GM21526 (cell line): ENCODE data around the gene MAPK10.
A peak's percentile ranks its signal among the peaks of the same experiment; 100 is the strongest.

ENCODE experiments used
- ATAC-seq: cut with Tn5 transposase; IDR thresholded peaks from one replicate; pipeline ENCODE4 v1.9.1; 2021; ENCODE audit warnings: moderate library complexity; ENCODE audit not compliant: unreplicated experiment, low FRiP score

Gene MAPK10

DNA sequence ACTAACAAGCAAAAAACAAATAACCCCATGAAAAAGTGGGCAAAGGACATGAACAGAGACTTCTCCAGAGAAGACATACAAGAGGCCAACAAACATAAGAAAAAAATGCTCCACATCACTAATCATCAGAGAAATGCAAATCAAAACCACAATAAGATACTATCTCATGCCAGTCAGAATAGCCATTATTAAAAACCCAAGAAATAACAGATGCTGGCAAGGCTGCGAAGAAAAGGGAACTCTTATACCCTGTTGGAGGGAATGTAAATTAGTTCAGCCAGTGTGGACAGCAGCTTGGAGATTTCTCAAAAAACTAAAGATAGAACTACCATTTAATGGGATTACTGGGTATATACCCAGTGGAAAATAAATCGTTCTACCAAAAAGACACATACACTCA lies 79.6 kb downstream of the MAPK10 start:
- no peak for ATAC-seq

DNA sequence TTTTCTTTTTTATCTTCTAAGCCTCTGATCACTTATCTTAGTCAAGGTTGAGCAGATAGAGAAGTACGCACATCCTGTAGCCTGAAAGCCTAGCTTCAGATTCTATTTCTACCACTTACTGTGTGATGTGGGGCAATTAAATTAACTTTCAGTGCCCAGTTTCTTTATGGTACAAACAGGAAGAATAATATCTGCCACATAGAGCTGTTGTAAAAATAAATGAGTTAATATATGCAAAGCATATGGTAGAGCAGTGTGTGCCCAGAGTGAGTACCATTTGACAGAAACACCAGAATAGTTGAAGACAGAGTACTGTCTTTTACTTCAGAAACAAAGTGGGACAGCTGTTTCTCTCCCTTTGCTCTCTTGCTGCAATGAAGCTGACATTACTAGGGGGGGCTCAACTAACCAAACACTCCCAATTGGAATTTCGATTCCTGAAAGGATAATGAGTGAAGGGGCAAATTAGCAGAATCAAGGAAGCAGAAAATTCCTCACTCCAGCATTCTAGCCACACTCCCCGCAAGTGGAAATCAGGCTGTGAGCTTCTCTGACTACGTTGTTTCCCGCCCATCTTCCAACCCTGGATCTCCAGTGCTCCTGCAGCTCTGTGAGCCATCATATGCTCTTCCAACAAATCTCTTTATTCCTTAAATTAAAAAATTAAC lies 80.4 kb downstream of the MAPK10 start:
- no peak for ATAC-seq

DNA sequence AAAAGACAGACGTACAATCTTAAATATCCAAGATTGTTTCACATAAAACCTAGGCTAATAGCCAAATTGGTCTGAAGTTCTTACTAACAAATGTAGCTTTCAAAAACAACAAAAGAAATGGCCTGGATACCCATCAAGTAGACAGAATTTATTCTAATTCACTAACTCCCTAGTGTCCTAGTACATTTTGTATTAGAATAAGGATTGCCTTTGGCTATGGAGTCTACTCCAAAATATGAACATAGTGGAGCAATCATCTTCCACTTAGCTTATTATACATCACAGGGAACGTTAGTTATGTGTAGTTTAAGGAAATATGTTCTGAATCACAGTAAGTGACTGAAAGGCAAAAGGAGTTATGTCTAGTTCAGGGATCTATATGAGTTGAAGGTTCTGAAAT lies 81.7 kb downstream of the MAPK10 start:
- no peak for ATAC-seq

DNA sequence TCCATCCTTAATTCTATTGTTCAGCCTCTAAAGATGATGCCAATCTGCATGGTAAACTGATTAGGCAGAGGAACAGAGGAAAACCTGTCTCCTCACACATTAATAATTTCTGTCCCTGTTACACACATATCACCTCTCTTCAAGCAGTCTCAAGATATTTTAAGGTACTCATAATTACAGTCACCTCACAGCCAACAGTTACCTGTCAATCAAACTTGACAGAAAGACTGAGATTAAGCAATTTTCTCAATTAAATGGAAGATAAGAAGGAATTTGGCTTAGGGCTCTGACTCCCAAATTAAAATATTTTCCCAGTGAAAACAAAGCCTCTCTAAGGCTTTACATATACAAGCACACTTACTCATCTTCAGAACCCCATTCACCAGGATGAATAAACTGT lies 85.2 kb downstream of the MAPK10 start:
- no peak for ATAC-seq

DNA sequence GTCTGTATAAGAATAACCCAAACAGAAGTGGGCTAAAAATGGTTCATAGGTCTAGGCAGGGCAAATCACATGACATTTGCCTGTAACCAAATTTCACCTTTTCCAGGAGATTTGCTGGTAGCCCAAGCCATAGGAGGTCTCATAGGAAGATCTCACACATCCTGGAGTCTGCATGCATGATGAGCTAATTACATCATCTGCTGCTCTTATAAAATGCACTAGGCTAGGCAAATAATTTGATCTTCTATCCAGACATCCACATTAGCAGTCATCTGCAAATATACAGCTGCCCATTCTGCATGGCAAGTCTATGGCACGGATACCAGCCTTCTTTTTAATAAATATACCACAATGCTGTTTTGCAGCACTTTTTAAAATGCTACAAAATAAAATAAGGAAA lies 87.2 kb downstream of the MAPK10 start:
- ATAC-seq = no peak

DNA sequence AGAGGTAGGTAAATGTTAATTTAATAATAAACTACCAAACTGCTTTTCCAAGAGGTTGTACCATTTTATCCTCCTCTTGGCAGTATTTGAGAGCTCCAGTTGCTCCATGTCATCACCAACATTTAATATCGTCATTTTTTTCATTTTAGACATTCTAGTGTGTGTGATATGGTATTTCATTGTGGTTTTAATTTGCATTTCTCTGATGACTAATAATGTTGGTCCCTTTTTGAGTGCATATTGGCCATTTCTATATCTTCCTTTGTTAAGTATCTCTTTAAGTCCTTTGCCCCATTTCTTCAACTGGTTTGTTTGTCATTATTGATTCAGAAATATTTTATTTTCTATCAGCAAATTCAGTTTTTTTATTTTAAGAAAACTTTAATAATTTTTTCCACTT lies 88.8 kb downstream of the MAPK10 start:
- no peak for ATAC-seq

DNA sequence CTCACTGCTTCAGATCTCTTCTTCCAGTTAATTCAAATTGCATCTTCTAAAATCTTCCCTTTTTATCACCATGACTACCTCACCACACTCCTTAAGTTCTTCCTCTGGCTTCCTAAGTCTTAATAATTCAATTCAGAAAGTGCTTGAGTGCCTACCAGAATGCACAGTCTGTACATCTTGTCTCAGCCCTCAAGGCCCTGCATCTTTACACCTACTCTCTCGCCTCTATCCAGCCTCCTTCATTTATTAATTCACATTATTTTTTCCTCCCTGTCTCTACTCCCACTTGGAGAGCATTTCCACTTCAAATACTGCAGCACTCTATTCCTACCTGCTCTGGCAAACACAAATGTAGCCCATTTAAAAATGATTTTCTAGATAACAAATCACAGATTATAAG lies 90.5 kb downstream of the MAPK10 start:
- no peak for ATAC-seq

DNA sequence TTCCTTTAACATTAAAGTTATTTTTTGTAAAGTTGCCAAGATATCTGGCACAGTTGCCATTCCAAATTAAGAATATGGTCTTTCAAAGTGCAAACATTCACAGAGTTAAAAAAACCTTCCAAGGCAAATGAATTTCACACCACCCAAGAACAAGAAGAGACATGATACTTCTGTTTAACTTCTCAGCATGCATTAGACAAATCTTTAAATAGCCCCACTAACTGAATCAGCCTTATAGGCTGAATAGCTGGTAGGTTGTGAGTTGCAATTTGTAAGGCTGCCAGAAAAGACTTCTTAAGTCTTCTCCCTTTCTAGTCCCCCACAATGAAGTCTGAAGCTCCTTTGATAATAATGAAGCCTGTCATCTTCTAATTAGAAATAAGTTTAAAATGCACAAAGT lies 95.6 kb downstream of the MAPK10 start:
- ATAC-seq = no peak

DNA sequence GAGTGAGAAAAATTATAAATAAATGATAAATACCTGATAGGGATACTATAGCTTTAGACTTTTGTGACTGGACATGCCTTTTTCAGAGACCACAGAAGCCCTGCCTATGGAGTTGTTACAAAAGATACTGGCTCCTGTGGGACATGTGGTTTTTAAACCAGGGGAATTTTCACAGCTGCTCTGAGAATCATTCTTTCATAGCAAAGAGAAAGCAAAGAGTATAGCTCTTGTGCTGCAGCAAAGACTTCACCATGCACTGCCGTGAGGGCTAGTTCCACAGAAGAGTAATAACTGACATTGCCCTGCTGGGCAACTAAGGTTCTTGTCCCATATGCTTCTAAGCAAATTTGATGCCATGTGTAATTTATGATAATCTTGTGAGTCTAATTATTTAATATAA lies 98.2 kb downstream of the MAPK10 start:
- ATAC-seq = no peak

DNA sequence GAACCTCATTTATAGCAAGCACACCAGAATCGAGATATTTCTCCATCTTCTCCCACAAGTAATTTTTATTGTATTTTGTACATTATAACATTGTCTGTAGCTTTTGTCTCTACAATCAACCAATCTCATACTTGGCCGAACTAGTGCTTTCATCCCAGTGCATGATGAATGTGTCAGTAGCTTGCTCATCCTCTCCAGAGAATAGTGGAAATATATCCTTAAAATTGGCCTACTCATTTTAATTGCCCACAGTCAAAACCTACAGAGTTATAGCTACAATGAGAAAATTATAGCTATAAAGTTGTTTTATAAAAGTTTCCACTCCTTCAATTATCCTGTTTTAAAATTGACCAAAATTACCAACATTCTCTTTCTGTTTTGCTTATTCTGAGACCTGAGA lies 103.8 kb downstream of the MAPK10 start:
- ATAC-seq = no peak

DNA sequence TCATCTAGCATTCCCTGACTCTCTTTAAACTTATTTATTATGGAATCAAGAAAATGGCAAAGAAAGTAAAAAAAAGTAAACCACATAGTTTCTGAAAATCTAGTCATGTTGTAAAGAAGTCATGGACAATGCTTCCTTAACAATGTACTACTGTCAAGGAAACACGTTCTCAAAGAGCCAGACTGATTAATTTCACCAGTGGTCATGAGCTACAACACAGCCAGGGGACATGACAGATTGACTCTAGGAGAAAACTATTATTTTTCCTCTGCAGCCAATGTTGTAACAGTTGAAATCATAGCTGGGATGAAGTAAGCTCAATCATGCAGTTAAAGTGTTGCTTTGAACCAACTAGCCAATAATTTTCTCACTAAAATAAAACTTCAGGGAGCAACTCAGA lies 109.2 kb downstream of the MAPK10 start:
- ATAC-seq = no peak

DNA sequence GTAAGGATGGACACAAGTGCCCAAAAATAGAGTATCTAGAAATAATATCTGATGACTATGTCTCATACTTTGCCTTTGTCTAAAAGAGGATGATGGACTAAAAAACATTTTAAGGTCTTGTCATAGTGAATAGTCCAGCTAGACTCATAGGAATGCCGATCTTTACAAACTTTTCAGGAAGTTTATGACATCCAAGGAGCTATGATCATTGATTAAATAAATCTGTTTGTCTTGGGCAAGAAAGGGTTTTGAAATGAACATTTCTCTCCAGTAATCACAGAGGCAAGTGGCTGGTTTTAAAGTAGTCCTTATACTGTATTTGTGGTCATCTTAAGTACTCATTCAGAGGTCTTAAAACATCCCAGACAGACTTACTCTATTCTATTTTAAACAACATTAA lies 109.8 kb downstream of the MAPK10 start:
- ATAC-seq = no peak

DNA sequence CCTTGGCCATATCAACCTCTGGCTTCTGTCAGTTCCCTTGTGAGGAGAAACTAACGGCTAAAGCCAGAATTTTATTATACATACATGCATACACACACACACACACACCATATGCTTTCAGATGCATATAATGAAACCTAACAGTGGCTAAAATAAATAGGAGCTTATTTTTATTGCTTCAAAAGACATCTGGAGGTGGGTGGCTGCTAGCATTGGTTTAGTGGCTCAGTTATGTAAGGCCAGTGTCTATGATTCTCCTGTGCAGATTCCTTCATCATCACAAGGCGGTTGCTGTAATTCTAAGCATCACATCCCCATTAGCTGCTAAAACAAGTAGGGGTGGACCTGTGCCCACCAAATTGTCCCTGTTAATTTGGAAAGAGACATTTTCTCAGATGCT lies 110.8 kb downstream of the MAPK10 start:
- no peak for ATAC-seq

DNA sequence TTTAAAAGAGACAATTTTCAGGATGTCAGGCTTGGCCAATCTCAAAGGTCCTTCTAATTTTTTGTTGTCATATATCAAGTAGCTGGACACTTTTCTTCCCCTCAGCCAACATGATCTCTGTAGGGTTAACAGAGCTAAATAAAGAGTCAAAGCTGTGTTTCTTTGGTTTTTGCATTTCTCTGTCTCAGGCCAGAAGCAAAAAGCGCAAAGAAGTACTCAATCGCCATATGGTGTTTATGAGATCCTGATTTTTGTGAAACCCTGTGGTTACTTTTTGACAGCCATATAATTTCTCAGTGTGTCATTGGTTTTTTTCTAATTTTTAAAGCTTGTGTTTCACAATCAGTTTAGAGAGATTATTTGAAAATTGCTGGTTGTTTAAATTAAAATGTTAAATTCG lies 111.9 kb downstream of the MAPK10 start:
- no peak for ATAC-seq

DNA sequence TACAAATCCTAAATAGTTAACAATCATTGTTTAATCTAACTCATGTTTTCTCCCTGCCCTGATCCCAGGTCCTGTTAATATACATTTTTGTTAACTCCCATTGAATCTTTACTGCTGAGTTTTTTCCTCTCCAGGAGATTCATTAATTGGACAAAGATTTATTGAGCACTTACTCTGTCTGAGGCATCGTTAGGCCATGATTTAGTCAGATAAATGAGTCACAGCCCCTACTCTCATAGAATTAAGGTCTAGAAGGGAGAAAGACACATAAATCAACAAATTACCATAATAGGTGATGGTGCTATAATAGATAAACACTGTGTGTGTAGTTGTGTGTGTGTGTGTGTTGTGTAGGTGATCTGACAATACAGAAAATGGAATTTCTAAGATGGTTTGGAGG lies 112.5 kb downstream of the MAPK10 start:
- ATAC-seq = no peak

DNA sequence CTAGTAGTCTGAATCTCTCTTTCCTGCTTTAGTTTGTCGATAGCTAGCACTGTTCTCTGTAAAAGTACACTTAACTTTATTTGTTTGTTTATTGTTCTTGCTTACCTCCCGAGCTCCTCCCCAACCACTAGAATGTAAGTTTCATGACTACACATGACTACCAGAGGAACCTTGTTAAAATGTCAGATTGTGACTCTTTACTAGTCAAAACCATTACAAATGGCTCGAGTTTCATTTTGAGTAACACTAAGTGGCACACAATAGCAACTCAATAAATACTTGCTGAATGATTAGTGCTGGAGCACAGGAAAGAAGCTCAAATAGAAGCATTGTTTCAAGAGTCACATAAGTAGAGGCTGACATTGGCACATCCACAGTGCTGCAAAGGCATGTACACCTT lies 116.1 kb downstream of the MAPK10 start:
- no peak for ATAC-seq

DNA sequence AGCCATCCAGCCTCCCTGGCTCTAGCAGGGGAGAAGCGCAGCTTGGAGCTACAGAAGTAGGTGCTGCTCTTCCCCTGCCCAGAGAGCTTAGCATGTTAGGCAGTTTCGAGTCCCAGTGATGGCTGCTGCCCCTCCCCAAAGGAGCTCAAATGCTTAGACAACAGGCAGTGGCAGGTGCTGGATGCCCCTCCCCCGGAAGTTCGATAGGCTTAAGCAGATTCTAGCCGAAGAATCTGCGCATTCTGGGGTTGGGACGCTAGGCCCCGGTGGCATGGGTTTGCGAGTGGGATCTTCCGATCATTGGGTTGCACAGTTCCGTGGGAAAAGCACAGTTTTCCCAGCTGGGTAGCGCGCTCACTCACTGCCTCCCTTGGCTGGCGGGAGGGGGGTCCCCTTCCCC lies 117.2 kb downstream of the MAPK10 start:
- no peak for ATAC-seq

DNA sequence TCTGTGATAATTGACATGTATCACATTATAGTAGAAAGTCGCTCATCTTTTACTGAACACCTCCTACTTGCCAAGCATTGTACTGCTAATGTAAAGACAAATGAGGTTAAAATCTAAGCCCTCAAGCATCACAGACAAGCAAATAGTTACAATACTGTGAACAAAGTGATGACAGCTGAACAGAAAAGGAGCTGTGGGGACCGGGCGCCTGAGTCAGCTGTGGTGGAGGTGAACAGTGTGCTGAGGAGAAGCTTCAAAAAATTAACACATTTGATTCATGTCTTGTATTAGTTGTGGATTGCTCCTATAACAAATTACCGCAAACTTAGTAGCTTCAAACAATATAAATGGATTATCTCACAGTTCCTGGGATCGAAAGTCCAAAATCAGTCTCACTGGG lies 124.3 kb downstream of the MAPK10 start:
- no peak for ATAC-seq

DNA sequence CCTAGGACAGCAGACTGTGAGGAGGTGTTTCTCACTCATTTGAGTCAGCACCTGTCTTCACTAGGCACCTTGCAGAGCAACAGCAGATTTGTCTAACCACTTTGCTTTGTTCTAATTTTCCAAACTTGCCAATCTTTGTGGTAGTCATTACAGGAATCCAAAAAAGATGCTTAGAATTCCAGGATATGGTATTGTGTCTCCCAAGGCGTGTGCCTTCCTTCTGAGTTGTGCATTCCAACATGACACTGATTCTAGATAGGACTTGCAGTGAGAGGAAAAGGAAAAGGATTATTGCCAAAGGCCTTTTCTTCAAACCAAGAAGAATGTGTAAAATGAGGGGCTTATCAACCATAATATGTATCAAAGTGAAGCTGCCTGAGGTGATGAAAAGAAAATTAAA lies 126.2 kb downstream of the MAPK10 start:
- ATAC-seq = no peak

DNA sequence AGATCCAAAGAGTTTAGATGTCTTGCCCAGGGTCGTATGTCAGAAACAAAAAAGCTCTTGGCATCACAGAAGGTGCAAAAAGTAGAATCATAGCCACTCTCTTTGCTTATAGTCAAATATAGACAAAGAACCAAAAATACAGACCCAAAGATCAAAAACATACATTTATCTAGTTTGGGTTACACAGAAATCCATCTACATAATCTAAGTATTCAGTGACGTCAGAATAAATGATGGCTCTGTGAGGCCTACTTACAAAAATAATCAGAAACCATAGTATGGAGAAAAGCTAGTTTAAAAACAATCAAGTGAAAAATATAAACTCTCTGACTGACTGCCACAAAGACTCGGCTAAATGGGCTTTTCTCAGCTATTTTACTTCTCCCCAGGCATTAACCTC lies 126.8 kb downstream of the MAPK10 start:
- ATAC-seq = no peak

DNA sequence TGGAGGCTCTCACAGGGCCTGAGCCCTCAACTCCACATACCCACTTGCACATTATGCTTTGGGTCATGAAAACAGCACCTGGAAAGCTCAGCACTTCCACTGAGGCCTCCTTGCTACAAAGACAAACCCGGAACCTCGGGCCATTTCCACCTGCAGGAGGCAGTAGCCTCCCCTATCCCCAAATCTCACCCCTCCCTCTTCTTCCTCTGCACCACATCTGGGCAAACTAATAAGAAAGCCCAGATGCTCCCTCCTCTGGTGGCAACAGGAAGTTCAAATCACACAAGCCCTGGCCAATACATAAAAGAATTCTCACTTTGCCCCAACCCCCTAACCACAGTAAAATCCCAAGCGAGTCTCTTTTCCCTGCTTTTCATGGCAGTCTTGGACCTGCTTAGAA lies 136.4 kb downstream of the MAPK10 start:
- ATAC-seq = peak; percentile 89

DNA sequence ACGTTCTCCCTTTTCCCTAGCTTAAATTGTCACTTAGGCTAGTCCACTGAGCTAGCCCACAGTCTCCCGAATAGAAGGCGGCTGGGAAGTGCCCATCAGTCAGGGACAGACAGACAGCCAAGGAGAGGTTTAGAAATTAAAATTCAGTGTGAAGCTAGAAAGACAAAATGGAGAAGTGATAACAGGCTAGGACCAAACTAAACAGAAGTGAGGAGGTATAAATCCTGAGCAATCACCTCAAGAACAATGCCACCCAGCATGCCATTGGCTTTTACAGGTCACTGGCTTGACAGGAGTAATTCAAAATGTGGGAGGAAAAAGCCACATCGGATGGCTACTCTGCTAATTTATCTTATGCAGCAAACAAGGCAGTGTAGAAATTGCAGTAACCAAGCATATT lies 138.9 kb downstream of the MAPK10 start:
- no peak for ATAC-seq

DNA sequence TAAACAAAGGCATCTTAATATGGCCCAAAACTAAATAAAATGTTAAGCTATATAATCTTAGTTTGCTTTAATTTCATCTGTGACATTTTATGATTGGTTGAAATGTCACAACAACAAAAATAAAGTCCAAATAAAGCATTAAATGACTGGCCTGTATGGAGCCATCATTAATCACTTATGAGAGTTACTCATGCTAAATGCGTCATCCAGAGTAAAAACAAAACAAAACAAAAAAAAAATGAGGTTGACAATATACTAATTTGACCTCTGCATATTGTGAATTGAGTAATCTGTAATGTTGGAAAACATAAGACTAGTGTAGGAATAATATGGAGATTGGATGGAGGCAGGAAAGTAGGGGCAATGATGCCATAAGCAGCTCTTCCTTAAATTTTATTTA lies 139.7 kb downstream of the MAPK10 start:
- no peak for ATAC-seq
